Endothelial cell of umbilical vein (primary cell): ENCODE data around the gene CEBPZOS.
"Not testable (repeated sequence)": the region's sequence is repeated elsewhere in the genome, so short reads cannot be mapped to it uniquely, and the experiment has no call there.

Experiments used
- CTCF ChIP-seq, 2 donors: IDR thresholded peaks; 1 replicate in 1 of 2; 2 replicates in 1 of 2; pipeline ENCODE4 v1.5.1; 2011; ENCODE audit warnings: low read length in 2 of 2, mild to moderate bottlenecking in 2 of 2, moderate library complexity in 2 of 2, control low read depth in 1 of 2, inconsistent platforms in 1 of 2, low read depth in 1 of 2; ENCODE audit not compliant: insufficient read depth in 1 of 2; ENCODE audit errors: extremely low read depth in 1 of 2
- MYC ChIP-seq: IDR thresholded peaks from one replicate; pipeline ENCODE4 v1.6.1; 2011; ENCODE audit warnings: mild to moderate bottlenecking, low read depth, low read length
- POLR2A ChIP-seq: IDR thresholded peaks from 2 replicates; pipeline ENCODE4 v1.6.1; 2012; ENCODE audit warnings: low read depth, mild to moderate bottlenecking, control low read depth, low read length
- TF ChIP-seq, protein P1 (sequence below): IDR thresholded peaks from 2 replicates; pipeline ENCODE4 v1.6.1; 2011; ENCODE audit not compliant: insufficient read depth, insufficient read length

DNA sequence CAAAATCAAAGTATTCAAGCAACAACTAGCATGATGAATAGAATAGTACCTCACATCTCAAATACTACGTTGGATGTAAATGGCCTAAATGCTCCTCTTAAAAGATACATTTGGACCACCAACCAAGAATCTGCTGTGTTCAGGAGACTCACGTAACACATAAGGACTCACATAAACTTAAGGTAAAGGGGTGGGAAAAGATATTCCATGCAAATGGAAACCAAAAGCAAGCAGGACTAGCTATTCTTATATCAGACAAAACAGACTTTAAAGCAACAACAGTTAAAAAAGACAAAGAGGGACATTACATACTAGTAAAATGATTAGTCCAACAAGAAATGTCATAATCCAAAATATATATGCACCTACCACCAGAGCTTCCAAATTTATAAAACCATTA is 10.5 kb downstream of the CEBPZOS start:
- TF ChIP-seq CTCF (IDR thresholded peaks at IDR 0.05; ENCODE audit: extremely low read depth in 1 of 2, insufficient read depth in 1 of 2, low read depth in 1 of 2, low read length in 2 of 2); POLR2A; MYC: not testable (repeated sequence)
- TF ChIP-seq, protein P1, sequence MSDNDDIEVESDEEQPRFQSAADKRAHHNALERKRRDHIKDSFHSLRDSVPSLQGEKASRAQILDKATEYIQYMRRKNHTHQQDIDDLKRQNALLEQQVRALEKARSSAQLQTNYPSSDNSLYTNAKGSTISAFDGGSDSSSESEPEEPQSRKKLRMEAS = not testable (repeated sequence)
